Left lobe of liver (tissue), 2 donors: ENCODE results near the gene MAP4K3. TPM values are rescaled to one million over a fixed set of nuclear protein-coding genes. Genes with fewer than 3 reads are reported as not detected.
"Not testable (repeated sequence)": the region's sequence is repeated elsewhere in the genome, so short reads cannot be mapped to it uniquely, and the experiment has no call there.

Experiments used
- ATAC-seq: fragments of 200-7000 bp; cut with Tn5 transposase; one replicate; pipeline ENCODE4 v1.9.1; 2020; ENCODE audit warnings: mild to moderate bottlenecking, moderate library complexity
- DNase-seq: peaks from one replicate; pipeline ENCODE4 v3.0.0-alpha.2; 2020; ENCODE audit warnings: low spot score
- total RNA-seq: library from RNA; stranded (reverse); gene quantifications from one replicate; pipeline ENCODE4 v1.2.1, GENCODE V29; 2021
- donor health status: DM: no; HTN: no; CAD: no; lungs with moderate emphysema.
- donor health status: DM: no; HTN: yes; CAD: no.

MAP4K3 gene
- total RNA-seq, 1 donor from 2014 or later: 12.8 TPM

DNA sequence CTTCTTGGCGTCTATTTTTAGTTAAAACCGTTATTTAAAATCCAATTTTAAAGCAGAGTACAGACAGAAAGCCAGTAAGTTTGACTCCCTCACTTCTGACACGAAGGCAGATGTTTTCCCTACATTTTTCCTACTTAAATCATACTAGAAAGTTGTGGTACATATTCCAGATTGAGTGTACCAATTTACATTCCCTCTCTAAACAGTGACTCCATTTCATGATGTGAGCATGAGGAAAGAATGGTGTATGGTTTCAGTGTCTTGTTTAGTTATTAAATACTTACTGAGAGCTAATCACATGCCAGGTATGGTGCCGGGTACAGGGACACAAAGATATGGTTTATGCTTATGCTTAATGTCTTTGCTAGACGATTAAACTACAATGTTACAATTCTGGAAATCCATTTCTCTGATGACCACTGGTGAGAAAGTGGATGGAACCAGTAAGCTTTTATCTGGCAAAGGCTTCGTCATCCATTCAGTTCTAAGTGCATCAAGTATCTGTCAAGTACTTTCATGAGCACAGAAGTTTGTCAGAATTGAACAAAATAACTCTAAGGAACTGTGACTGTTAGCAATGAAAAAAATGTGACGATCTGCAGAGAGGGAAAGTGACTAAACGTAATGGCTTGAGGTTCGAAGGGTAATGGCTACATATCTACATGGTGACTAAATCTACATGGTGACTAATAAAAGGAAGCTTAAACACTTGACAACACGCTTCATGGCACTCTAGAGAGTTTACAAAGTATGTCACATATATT is 25.7 kb downstream of the MAP4K3 start:
- DNase-seq: no peak
- ATAC-seq: no peak

- DNase-seq (no peak), ATAC-seq (peak; percentile 43)
Measured at GRCh38 chr2:39409697-39410389, 27.2 kb downstream of the MAP4K3 start.

DNA sequence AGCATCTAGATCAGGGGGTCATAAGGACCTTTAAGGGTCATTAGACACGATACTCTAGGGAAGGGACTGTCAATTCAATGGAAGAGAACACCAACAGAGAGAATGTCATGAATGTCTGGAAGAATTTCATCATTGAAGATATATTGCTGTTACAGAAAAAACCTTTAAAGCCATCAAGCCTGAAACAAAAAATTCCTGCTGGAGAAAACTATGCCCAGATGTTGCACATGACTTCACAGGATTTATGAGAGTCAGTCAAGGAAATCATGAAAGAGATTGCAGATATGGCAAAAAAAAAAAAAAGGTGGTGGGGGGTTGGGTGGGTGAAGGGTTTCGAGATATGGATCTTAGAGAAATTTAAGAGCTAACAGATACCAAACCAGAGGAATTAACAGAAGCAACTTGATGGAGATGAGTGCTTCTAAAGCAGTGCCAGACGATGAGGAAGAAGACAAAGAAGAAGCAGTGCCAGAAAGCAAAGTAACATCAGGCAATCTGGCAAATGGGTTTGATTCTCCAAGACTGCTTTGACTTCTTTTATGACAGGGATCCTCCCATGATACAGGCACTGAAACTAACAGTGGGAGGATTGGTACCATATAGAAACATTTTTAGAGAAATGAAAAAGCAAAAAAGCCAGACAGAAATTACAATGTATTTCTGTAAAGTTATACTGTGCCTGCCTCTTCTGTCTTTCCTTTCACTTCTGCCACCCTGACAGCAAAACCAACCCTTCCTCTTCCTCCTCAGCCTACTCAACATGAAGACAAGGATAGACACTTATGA is 28.5 kb downstream of the MAP4K3 start:
- no peak for DNase-seq
- ATAC-seq: peak; percentile 11

GRCh38 chr2:39407516-39408296 is 29.4 kb downstream of the MAP4K3 start:
- DNase-seq (no peak), ATAC-seq (no peak)

GRCh38 chr2:39405364-39405763 is 31.7 kb downstream of the MAP4K3 start:
- ATAC-seq (no peak), DNase-seq (no peak)

- DNase-seq (no peak), ATAC-seq (peak; percentile 48)
Measured at GRCh38 chr2:39403311-39403710, 33.8 kb downstream of the MAP4K3 start.

- ATAC-seq: no peak
- no peak for DNase-seq
Measured at GRCh38 chr2:39401319-39401718, 35.8 kb downstream of the MAP4K3 start.

DNA sequence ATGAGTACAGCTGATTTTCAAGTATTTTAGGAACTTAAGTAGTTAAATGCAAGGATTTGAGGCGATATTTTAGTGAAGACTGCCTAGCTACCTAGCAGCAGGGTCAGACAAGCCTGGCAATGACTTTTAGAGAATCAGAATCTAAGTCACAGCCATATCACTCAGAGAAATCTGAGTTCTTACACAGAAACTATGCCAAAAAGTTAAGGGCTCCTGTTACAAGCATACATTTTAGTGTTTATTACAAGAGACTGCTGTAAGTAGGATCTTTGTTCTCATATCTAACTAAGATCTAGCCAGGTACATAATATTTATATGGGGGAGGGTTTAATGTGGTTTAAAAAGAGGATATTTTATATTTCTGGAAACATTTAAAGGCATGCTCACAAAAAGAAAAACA is 37.5 kb downstream of the MAP4K3 start:
- ATAC-seq (no peak), DNase-seq (no peak)

DNA sequence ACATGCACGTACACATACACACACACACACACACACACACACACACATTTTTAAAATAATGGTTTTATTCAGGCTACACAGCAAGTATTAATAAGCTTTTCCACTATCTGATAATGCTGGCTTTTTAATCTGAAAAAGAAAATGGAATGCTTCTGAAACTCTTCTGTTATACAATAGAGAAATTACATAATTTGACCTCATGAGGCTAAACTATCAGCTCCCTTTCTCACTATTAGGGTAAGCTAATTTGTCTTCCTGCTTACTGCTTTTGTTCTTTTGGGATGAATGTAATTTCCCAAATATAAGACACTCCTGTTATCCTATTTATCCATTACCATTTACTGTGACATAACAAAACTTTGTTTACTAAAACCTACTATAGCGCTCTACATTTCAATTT is 41.8 kb downstream of the MAP4K3 start:
- ATAC-seq (peak; percentile 60), DNase-seq (no peak)

GRCh38 chr2:39394516-39394961 is 42.5 kb downstream of the MAP4K3 start:
- no peak for ATAC-seq

GRCh38 chr2:39392672-39393071 is 44.4 kb downstream of the MAP4K3 start:
- ATAC-seq (no peak), DNase-seq (no peak)

More at GRCh38 chr2:39394516-39394961, 42.5 kb downstream of the MAP4K3 start:
- DNase-seq: no peak

DNA sequence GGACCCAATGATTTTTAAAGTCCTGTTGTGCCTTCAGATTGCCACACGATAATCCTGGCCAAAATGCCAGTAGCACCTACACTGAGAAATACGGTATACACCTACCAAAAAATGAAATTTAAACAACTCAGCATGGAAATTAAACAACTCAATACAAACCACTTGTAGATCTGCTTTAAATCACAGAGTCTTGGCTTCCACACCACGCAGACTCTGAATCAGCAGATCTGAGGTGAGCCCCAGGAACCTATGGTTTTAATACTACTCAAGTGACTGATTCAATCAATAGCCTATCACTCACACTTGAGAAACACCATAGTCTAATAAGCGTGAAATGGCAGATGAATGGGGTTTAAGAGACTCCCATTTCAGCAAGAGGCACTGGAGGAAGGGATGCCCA is 46.9 kb downstream of the MAP4K3 start:
- ATAC-seq (no peak), DNase-seq (no peak)

- DNase-seq (no peak), ATAC-seq (no peak)
Measured at GRCh38 chr2:39386064-39386463, 51.0 kb downstream of the MAP4K3 start.

DNA sequence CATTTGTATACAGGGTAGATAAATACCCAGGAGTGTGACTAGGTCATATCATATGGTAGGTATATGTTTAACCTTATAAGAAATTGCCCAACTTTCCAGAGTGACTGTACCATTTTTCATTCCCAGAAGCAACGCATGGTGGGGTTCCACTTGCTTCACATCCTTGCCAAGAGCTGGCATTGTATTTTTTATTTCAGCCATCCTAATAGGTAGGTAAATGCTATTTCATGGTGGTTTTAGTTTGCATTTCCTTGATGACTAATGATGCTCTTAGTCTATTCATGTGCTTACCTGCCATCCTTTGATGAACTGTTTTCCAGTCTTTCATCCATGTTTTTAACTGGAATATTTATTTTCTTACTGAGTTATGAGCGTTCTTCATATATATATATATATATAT is 51.9 kb downstream of the MAP4K3 start:
- ATAC-seq (no peak), DNase-seq (no peak)

GRCh38 chr2:39384071-39384470 is 53.0 kb downstream of the MAP4K3 start:
- not testable (repeated sequence) for DNase-seq, ATAC-seq

GRCh38 chr2:39383146-39383545 is 53.9 kb downstream of the MAP4K3 start:
- no peak for DNase-seq
- ATAC-seq: no peak

DNA sequence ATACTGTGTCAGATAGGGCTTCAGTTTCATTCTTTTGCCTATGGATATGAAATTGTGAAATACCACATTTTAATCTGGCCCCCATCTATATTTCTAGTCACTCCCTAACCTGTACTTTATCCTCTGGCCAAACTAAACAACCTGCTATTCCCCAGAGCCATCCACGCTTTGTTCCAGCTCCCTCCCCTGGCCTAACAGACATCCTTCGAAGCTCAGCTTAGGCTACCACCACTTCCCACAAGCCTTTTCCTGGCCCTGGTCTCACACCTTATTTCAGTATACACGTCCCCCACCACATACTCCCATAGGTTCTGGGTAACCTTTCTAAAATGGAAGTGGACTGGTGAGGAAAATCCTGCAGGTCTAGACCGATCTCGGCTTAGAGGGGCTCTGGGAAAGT is 55.4 kb downstream of the MAP4K3 start:
- ATAC-seq: peak; percentile 71
- no peak for DNase-seq

DNA sequence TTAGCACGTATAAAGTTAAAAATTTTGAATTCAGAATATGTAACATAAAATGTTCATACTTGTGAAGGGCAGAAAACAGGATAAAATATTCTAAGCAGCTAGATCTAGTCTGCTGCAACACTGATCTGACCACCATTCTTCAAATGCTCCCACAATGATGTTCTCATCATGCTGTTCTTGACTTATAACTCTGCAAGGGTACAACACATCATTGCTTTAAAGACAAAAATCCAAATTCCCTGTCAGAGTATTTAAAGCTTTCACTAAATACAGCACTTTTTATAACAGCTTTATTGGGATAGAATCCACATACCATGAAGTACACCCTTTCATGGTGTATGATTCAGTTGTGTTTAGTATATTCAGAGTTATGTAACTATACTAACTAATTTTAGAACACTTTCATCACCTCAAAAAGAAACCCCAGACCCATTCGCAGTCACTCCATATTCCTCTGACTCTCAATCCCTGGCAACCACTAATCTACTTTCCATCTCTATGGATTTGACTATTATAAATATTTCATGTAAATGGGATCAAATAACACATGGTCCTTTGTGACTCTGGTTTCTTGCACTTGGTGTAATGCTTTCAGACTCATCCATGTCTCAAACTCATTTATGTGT is 56.4 kb downstream of the MAP4K3 start:
- ATAC-seq: no peak

GRCh38 chr2:39379643-39380524 is 57.2 kb downstream of the MAP4K3 start:
- DNase-seq: no peak
- ATAC-seq: peak; percentile 92

More for the DNA sequence above, 56.4 kb downstream of the MAP4K3 start:
- no peak for DNase-seq
